NK-92 treated with Interleukin-12 subunit alpha and Interleukin-12 subunit beta, amount 100 ng/mL, for 24 hours (cell line): ENCODE results near the gene AXIN1.
"Not testable (repeated sequence)": the region's sequence is repeated elsewhere in the genome, so short reads cannot be mapped to it uniquely, and the experiment has no call there.

Experiments
- DNase-seq: peaks from one replicate; lab custom pipeline; 2025; lab: John Stamatoyannopoulos, UW

Gene AXIN1

DNA sequence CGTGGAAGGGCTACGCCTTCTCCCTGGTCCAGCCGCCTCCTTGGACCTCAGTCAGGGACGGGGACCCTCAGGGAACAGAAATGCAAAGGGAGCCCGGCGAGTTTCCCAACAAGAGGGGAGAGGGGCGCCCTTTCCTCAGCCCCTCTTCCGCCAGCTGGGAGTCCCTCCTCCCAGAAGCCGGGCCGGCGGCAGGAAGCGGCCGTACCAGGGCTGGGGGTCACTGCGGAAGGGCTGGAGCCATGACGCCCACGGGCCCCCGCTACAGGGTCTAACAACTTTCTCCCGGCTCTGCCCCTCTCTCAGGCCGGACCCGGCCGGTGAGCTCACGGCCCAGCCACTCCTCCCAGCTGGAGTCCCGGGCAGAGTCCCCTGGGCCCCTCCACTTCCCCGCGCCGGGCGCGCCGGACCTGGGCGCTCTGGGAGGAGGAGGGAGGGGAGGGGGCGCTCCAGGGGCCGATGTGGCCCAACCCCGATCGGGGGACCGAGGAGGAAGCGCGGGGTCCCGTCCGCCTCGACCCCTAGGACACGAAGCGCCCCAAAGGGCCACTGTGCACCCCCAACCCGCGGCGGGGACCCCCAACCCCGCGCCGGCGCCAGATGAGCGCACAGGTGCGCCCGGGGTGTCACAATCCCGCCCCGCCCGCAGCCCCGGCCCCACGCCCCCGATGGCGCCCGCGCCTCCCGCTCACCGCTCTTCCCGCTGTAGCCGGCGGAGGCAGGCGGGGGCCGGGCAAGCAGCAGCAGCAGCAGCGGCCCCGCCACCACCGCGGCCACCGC lies 28.7 kb upstream of the AXIN1 start:
- no peak for DNase-seq

GRCh38 chr16:380762-381011 lies 28.2 kb upstream of the AXIN1 start:
- DNase-seq = no peak

- DNase-seq = no peak
These were observed 27.6 kb upstream of the AXIN1 start for GRCh38 chr16:379961-380761.

- DNase-seq = no peak
These were observed 26.8 kb upstream of the AXIN1 start for GRCh38 chr16:379183-379960.

DNA sequence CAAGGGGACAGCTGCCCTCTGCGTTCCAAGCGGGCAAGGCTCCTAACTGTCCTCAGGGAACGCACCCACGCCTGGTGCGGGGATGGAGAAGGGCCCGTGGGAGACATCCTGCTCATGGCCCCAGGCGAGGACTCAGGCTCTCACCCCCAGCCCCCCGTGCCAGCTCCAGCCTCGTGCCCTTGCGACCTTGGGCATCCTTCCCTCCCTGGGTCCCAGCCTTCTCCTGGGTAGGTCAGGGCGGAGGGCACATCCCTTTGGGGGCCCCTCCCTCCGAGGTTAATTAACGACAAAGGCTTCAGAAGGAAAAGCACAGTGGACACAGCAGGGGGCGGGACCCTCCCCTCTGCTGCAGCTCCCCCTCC lies 26.3 kb upstream of the AXIN1 start:
- DNase-seq = no peak

- DNase-seq = not testable (repeated sequence)
These were observed 25.7 kb upstream of the AXIN1 start for GRCh38 chr16:378113-378820.

GRCh38 chr16:377419-377951 lies 25.0 kb upstream of the AXIN1 start:
- no peak for DNase-seq

- DNase-seq = no peak
These were observed 24.4 kb upstream of the AXIN1 start for GRCh38 chr16:376817-377418.

DNA sequence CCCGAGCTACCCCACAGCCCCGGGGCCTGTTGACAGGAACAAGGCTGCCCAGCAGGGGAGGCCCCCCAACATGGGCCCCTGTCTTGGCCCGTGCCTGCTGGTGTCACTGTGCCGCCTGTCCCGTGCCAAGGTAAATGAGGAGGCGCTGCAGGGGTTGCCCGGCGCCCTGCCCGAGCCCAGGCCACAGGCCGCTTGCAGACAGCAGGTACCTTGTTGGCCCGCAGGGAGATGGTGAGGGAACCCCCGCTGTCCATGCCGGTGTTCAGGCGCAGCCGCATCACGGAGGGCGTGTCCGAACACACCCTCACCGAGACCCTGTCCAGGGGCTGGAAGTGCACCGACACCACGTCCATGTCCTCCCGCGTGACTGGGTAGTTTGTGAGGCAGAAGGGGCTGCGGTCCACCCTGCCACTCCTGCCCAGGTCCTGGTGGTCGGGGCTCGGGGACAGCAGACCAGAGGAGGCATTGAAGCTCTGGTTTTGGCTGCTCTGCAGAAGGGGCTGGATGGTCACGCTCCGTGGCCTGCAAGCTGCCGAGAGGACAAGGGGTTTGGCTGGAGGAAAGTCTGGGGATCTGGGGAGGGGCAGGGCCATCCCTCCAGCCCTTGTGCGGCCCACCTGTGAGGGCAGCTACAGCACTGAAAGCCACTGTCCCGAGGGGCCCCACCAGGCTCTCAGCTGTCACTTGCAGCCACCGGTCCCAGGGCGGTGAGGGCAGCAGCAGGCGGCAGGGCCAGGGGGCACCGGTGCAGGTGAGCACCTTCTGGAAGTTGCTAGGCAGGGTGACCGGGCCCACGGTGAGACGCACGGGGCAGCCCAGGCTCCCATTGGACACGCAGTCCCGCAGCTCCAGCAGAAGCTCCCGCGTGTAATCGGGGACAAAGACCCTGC lies 23.6 kb upstream of the AXIN1 start:
- no peak for DNase-seq

DNA sequence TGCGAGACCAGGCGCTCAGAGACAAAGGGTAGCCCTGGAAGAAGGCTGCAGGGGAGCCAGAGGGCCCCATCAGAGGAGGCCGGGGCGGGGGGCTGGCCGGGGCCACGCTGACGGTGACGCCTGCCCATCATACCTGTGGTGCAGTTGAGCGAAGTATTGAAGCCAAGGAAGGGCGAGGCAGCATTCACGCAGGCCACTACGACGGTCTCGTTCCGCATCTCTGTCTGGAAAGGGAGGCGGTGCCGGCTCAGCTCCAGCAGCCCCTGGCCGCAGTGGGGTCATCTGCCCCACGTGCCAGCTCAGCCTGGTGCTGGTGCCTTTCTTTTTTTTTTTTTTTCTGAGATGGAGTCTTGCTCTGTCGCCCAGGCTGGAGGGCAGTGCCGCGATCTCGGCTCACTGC lies 22.7 kb upstream of the AXIN1 start:
- DNase-seq = no peak

DNA sequence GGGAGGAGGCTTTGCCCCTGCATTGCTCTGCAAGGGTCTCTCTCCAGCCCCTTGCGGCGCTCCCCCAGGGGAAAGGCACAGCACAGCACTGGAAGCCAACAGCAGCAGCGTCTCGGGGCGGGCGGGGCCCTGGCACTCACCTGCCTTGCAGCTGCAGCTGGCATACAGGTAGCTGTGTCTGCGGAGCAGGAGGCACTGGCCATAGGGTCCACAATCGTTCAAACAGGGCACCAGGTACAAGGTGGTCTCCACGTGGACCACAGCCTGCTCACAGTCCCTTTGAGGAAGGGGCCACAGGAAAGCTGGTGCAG lies 22.0 kb upstream of the AXIN1 start:
- no peak for DNase-seq

DNA sequence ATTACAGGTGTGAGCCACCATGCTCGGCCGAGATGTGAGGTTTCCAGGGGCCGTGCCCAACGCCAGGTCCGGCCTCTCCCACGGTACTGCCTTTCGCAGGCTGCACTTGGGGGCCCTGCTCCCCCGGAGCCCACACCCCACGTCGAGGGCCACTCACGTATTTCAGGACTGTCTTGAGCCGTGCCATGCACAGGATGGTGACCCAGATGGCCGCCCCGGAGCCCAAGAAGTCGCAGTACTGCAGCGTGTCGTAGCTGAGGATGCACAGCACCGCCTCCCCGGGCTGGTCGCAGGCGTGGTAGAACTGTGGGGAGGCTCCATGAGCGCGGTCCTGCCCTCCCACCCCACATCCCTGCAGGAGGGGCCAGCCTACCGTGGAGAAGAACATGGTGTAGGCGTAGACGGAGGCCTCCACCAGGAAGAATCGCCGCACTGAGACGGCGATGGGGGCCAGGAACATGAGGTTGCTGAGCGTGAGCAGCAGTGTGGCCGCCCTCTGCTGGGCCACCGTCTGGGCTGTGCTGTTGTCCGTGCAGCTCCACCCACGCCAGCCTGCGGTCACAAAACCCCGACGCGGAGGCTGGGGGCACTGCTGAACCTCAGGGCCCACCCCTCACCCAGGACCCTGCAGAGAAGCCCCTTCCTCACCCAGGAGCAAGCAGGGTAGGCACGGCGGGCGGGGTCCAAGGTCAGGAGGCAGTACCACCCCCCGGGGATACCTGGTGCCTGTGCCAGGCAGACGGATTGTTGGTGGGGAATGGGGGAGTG lies 21.5 kb upstream of the AXIN1 start:
- DNase-seq = no peak

DNA sequence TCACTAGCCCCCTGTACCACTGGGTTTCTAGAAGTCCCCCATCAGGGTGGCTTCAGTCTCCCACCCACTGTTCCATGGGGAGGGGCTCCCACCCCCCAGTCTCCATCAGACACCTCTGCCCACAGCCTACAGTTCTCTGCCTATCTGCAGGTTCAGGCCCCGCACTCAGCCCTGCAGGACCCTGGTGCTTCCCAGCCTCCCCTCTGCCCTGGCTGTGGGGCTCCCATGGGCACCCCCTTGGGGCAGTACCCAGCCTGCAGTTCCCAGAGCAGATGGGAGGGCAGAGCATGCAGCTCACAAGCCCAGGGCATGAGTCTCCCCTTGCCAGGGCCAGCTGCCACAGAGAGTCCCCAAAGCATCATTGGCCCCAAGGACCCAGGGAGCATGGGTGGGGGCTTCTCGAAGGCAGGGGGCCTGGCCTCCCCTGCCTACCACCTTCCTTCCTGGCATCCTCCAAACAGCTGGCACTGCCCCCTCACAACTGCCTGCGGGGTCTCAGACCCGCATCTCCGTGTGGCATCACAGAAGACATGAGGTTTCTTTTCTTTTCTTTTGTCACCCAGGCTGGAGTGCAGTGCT lies 20.6 kb upstream of the AXIN1 start:
- no peak for DNase-seq

- DNase-seq = no peak
These were observed 19.9 kb upstream of the AXIN1 start for GRCh38 chr16:372302-372983.

- DNase-seq = no peak
These were observed 19.2 kb upstream of the AXIN1 start for GRCh38 chr16:371515-372301.

GRCh38 chr16:370979-371514 lies 18.5 kb upstream of the AXIN1 start:
- no peak for DNase-seq

- peak; percentile 84 for DNase-seq
These were observed 17.9 kb upstream of the AXIN1 start, which contains the start of gene MRPL28 for GRCh38 chr16:370443-370842. Gene MRPL28 (minus strand): TSS chr16:370538. CDS start chr16:370218, 320 bp downstream.

DNA sequence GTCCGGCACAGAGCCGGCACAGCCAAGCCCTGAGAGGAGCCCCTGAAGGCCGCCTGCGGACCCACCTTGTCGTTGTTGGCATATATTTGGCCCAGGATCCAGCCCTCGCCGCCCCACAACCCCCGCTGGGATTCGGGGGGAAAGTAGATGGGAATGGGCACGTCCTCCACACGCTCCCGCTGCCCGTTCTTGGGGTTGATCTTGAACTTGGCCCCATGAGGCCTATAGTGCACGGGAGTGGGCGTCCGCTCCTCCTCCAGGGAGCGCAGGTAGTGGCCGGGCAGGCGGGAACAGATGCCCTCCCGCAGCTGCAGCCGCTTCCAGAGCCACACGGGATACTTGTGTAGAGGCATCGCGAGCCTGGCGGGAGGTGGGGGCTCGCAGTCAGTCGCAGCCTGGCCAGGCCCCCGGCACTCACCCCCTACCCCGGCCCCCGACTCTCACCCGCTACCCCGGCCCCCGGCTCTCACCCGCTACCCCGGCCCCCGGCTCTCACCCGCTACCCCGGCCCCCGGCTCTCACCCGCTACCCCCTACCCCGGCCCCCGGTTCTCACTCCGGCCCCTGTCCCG lies 17.4 kb upstream of the AXIN1 start:
- no peak for DNase-seq
